NCI-H2107 (cell line): Measurements from ENCODE around the gene REEP1.
"Not testable (repeated sequence)": the region's sequence is repeated elsewhere in the genome, so short reads cannot be mapped to it uniquely, and the experiment has no call there.

ENCODE experiments used
- DNase-seq: peaks from one replicate; lab custom pipeline; 2025; lab: John Stamatoyannopoulos, UW

The REEP1 gene

GRCh38 chr2:86283411-86284030 lies 53.9 kb downstream of the REEP1 start:
- DNase-seq = no peak

GRCh38 chr2:86281066-86281700 lies 56.2 kb downstream of the REEP1 start:
- DNase-seq = no peak

GRCh38 chr2:86280191-86280667 lies 57.2 kb downstream of the REEP1 start:
- no peak for DNase-seq

GRCh38 chr2:86275962-86276361 lies 61.5 kb downstream of the REEP1 start:
- DNase-seq = no peak

- no peak for DNase-seq
Measured at GRCh38 chr2:86275384-86275799, 62.0 kb downstream of the REEP1 start.

GRCh38 chr2:86274918-86275275 lies 62.5 kb downstream of the REEP1 start:
- no peak for DNase-seq

GRCh38 chr2:86274265-86274917 lies 63.0 kb downstream of the REEP1 start:
- no peak for DNase-seq

- DNase-seq = no peak
Measured at GRCh38 chr2:86272111-86272510, 65.3 kb downstream of the REEP1 start.

GRCh38 chr2:86271248-86271647 lies 66.2 kb downstream of the REEP1 start:
- no peak for DNase-seq

GRCh38 chr2:86263956-86264355 lies 73.5 kb downstream of the REEP1 start:
- DNase-seq = no peak

- no peak for DNase-seq
Measured at GRCh38 chr2:86260978-86261377, 76.4 kb downstream of the REEP1 start.

GRCh38 chr2:86258106-86258505 lies 79.3 kb downstream of the REEP1 start:
- DNase-seq = no peak

GRCh38 chr2:86256982-86257381 lies 80.4 kb downstream of the REEP1 start:
- DNase-seq = no peak

GRCh38 chr2:86256300-86256699 lies 81.1 kb downstream of the REEP1 start:
- no peak for DNase-seq

GRCh38 chr2:86254576-86255538 lies 82.6 kb downstream of the REEP1 start:
- DNase-seq = no peak

GRCh38 chr2:86253424-86253823 lies 84.0 kb downstream of the REEP1 start:
- no peak for DNase-seq

GRCh38 chr2:86251840-86252266 lies 85.6 kb downstream of the REEP1 start:
- no peak for DNase-seq

- no peak for DNase-seq
Measured at GRCh38 chr2:86249579-86250391, 87.6 kb downstream of the REEP1 start.

- no peak for DNase-seq
Measured at GRCh38 chr2:86249176-86249575, 88.2 kb downstream of the REEP1 start.

- DNase-seq = not testable (repeated sequence)
Measured at GRCh38 chr2:86245222-86245621, 92.2 kb downstream of the REEP1 start.

GRCh38 chr2:86244781-86245180 lies 92.6 kb downstream of the REEP1 start:
- not testable (repeated sequence) for DNase-seq
